ENCODE measurements around the gene PNPLA6. TPM values are rescaled to one million over a fixed set of nuclear protein-coding genes. Genes with fewer than 3 reads are reported as not detected.

Gene PNPLA6
- polyA plus RNA-seq, 1 donor (not counting 4 experiments of a cell fraction or from before 2014, with no cell fraction given): 22.4 TPM

GRCh38 chr19:7539827-7540425 is 4.4 kb downstream of the PNPLA6 start:
- H3K27ac ChIP-seq (ENCODE audit: control insufficient read depth, insufficient read depth, low read length): no peak overlapping the region
- no peak overlapping the region for H3K4me2 ChIP-seq (ENCODE audit: control insufficient read depth, extremely low read depth, insufficient read depth, low read depth, low read length)
- H3K79me2 ChIP-seq (ENCODE audit: control insufficient read depth, insufficient read depth, low read length): peaks cover 1% of the 10 kb centered on the region
- no peak overlapping the region for H3K9ac ChIP-seq (ENCODE audit: control insufficient read depth, extremely low read depth, insufficient read depth, low read length)
- H3K36me3 ChIP-seq (ENCODE audit: control insufficient read depth in 2 of 2, extremely low read depth in 1 of 2, insufficient read depth in 2 of 2, low read length in 2 of 2): peaks cover 15 to 28% of the 10 kb centered on the region in 2 experiments
- no peaks in the 10 kb centered on the region for H3K9me1 ChIP-seq (ENCODE audit: control insufficient read depth, extremely low read depth, insufficient read depth, low read length)
- no peaks in the 10 kb centered on the region for H3K9me3 ChIP-seq (ENCODE audit: control insufficient read depth, low read depth, low read length)
- no peaks in the 10 kb centered on the region for H4K20me1 ChIP-seq (ENCODE audit: control insufficient read depth, extremely low read depth, insufficient read depth, low read length)
- DNase-seq (ENCODE audit: low read depth, low spot score) (no peak), FAIRE-seq (no peak)
- dilution Hi-C loops (cut with MboI; ENCODE audit: extremely low pct_ligation_motif_present, low sequenced_read_pairs): no loop called here
- H3K4me1 ChIP-seq (ENCODE audit: control insufficient read depth, extremely low read depth, insufficient read depth, low read length): peaks cover 4% of the 10 kb centered on the region
- H2AFZ ChIP-seq (ENCODE audit: control insufficient read depth, low read length): no peak overlapping the region
- TF ChIP-seq EZH2 (IDR thresholded peaks at IDR 0.05; ENCODE audit: low read length): no peak
- TF ChIP-seq, protein P1, sequence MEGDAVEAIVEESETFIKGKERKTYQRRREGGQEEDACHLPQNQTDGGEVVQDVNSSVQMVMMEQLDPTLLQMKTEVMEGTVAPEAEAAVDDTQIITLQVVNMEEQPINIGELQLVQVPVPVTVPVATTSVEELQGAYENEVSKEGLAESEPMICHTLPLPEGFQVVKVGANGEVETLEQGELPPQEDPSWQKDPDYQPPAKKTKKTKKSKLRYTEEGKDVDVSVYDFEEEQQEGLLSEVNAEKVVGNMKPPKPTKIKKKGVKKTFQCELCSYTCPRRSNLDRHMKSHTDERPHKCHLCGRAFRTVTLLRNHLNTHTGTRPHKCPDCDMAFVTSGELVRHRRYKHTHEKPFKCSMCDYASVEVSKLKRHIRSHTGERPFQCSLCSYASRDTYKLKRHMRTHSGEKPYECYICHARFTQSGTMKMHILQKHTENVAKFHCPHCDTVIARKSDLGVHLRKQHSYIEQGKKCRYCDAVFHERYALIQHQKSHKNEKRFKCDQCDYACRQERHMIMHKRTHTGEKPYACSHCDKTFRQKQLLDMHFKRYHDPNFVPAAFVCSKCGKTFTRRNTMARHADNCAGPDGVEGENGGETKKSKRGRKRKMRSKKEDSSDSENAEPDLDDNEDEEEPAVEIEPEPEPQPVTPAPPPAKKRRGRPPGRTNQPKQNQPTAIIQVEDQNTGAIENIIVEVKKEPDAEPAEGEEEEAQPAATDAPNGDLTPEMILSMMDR (optimal IDR thresholded peaks at IDR 0.05 in 1 of 3, IDR thresholded peaks at IDR 0.05 in 1 of 3, conservative IDR thresholded peaks at IDR 0.05 in 1 of 3; ENCODE audit: extremely low read depth in 1 of 3, insufficient read depth in 2 of 3, low read length in 3 of 3): no peak
- H3K27me3 ChIP-seq (ENCODE audit: control insufficient read depth, extremely low read depth, insufficient read depth, low read length): no peaks in the 10 kb centered on the region
- no peak overlapping the region for H3K4me3 ChIP-seq (ENCODE audit: control insufficient read depth in 2 of 3, extremely low read depth in 1 of 3, insufficient read depth in 2 of 3, low read depth in 1 of 3, low read length in 3 of 3)

DNA sequence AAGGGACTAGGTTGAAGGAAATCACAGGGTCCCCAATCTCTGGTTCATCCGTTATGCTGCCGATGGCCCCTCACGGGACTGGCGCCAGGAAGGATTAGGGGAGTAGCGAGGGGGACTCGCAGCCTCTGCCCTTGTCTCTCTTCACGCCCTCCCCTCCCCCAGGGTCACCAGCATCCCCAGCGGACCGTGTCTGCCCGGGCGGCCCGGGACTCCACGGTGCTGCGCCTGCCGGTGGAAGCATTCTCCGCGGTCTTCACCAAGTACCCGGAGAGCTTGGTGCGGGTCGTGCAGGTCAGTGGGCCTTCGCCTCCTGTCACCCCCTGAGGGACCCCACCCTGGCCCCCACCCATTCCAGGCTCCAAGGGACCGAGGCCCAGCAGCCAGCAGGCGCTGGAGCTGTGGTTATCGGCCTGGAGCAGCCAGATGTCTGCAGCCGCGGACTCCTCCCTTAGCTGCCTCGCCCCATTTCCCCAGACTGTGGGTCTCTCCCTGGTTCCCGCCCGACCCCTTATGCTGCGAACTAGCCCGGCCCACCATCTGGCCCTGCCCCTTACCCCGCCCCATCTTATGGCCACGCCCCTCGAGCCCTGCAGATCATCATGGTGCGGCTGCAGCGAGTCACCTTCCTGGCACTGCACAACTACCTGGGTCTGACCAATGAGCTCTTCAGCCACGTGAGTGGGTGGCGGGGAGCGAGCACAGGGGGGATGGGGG is 5.4 kb downstream of the PNPLA6 start:
- Histone ChIP-seq H3K36me3 (ENCODE audit: control insufficient read depth in 2 of 2, extremely low read depth in 1 of 2, insufficient read depth in 2 of 2, low read length in 2 of 2) (peaks cover 15 to 28% of the 10 kb centered on the region in 2 experiments), H3K27me3 (ENCODE audit: control insufficient read depth, extremely low read depth, insufficient read depth, low read length) (no peaks in the 10 kb centered on the region), H3K27ac (ENCODE audit: control insufficient read depth, insufficient read depth, low read length) (no peak overlapping the region), H3K4me1 (ENCODE audit: control insufficient read depth, extremely low read depth, insufficient read depth, low read length) (peaks cover 4% of the 10 kb centered on the region), H3K9me3 (ENCODE audit: control insufficient read depth, low read depth, low read length) (no peaks in the 10 kb centered on the region), H4K20me1 (ENCODE audit: control insufficient read depth, extremely low read depth, insufficient read depth, low read length) (no peaks in the 10 kb centered on the region), H3K79me2 (ENCODE audit: control insufficient read depth, insufficient read depth, low read length) (no peaks in the 10 kb centered on the region), H2AFZ (ENCODE audit: control insufficient read depth, low read length) (no peak overlapping the region), H3K4me2 (ENCODE audit: control insufficient read depth, extremely low read depth, insufficient read depth, low read depth, low read length) (no peak overlapping the region), H3K9ac (ENCODE audit: control insufficient read depth, extremely low read depth, insufficient read depth, low read length) (no peak overlapping the region), H3K9me1 (ENCODE audit: control insufficient read depth, extremely low read depth, insufficient read depth, low read length) (no peaks in the 10 kb centered on the region), H3K4me3 (ENCODE audit: control insufficient read depth in 2 of 3, extremely low read depth in 1 of 3, insufficient read depth in 2 of 3, low read depth in 1 of 3, low read length in 3 of 3) (no peak overlapping the region)
- DNase-seq (ENCODE audit: low read depth, low spot score) (no peak), FAIRE-seq (no peak)
- dilution Hi-C loops (cut with MboI; ENCODE audit: extremely low pct_ligation_motif_present, low sequenced_read_pairs): no loop called here
- TF ChIP-seq EZH2 (IDR thresholded peaks at IDR 0.05; ENCODE audit: low read length): no peak
- TF ChIP-seq, protein P1 (optimal IDR thresholded peaks at IDR 0.05 in 1 of 3, IDR thresholded peaks at IDR 0.05 in 1 of 3, conservative IDR thresholded peaks at IDR 0.05 in 1 of 3; ENCODE audit: extremely low read depth in 1 of 3, insufficient read depth in 2 of 3, low read length in 3 of 3): no peak

Data from keratinocyte (primary cell).